Activated T-cell treated with anti-CD3 and anti-CD28 coated beads, Interleukin-2, amount 50 U/mL, for 48 hours (primary cell): Measurements from ENCODE around the gene ZDHHC12.

Experiments
- DNase-seq, 2 experiments: peaks; one replicate each; pipeline ENCODE4 v3.0.0-alpha.2; 2020

ZDHHC12 gene

GRCh38 chr9:128684325-128685199 lies 39.4 kb downstream of the ZDHHC12 start:
- DNase-seq, result peak; percentile 85 to 86

GRCh38 chr9:128684065-128684324 lies 39.9 kb downstream of the ZDHHC12 start:
- no peak for DNase-seq

DNA sequence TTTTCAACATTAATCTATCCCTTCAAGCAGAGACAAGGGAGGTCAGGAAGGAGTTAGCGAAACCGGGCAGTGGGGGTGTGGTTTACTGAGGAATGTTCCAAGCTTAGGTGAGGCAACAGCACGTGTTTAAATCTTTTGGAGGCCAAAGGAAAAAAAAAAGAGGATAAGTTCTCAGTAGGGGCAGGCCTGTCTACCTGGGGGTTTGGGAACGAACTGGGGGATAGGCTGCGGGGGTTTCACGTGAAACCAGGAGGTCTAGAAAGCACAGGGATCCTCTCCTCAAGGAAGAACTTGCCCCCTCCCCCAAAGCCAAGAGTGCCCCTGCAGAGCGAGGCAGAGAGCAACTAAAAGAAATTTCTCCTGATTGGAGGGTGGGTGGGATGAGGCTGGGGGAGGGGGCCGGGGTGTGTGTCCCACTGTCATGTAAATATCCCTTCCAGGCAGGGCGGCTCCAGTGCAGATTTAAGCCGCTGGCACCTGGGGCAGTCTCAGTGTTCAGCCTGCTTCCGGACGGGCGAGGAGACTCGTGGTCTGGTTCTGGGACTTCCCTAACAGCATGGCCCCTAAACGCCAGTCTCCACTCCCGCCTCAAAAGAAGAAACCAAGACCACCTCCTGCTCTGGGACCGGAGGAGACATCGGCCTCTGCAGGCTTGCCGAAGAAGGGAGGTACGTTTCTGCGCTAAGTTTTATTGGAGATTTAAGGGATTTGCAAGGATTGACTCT lies 40.4 kb downstream of the ZDHHC12 start:
- peak; percentile 65 to 69 for DNase-seq

DNA sequence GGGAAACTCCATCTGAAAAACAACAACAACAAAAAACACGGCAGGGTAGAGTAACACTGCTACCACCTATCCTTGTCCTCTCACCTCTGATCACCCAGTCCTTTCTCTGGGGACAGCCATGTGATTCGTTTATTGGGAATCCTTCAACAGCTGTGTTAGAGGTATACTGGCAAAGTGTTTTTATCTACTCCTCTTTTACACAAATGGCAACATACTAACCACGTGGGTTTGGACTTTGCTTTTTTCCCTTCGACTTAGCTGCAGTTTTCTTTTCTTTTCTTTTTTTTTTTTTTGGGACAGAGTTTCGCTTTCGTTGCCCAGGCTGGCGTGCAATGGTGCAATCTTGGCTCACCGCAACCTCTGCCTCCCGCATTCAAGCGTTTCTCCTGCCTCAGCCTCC lies 46.1 kb downstream of the ZDHHC12 start:
- DNase-seq, result no peak

DNA sequence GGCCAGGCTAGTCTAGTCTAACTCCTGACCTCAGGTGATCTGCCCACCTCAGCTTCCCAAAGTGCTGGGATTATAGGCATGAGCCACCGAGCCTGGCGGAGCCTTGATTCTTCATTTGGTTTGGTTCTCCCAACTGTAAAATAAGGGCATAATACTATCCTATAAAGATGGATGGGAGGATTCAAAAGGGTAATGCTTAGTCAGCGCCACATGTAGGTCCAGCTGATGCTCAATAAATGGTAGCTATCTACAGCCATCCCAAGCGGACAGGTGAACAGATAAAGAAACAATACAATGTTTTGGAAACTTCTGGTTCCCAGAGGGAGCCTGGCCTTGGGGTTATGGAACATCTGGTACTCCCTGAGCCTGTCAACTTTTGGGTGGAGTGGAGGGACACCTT lies 48.5 kb downstream of the ZDHHC12 start:
- DNase-seq, result no peak
